NCI-H2196 (cell line): Measurements from ENCODE around the gene GPR39.
"Not testable (repeated sequence)": the region's sequence is repeated elsewhere in the genome, so short reads cannot be mapped to it uniquely, and the experiment has no call there.

Source experiments
- DNase-seq: peaks from one replicate; lab custom pipeline; 2025; ENCODE audit not compliant: unreplicated experiment; lab: John Stamatoyannopoulos, UW

GPR39 gene

DNA sequence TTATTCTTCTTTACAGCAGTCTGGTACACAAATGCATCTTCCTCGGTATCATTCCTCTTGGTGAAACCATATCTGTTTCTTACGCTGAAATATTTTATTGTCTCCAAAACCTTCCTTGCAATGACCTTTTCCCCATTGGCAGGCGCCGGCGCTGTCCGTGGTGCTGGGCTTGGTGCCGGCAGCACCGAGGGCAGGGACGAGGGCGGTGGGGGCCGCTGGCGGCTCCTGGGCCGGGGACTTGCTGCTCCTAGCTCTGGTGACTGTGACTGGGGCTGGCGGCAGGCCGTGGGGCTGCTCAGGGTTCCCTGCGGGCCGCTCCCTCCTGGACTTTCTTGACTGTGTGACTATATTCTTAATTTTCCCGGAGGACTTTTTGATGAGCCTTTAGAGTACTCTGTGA lies 72.5 kb downstream of the GPR39 start:
- DNase-seq: no peak

DNA sequence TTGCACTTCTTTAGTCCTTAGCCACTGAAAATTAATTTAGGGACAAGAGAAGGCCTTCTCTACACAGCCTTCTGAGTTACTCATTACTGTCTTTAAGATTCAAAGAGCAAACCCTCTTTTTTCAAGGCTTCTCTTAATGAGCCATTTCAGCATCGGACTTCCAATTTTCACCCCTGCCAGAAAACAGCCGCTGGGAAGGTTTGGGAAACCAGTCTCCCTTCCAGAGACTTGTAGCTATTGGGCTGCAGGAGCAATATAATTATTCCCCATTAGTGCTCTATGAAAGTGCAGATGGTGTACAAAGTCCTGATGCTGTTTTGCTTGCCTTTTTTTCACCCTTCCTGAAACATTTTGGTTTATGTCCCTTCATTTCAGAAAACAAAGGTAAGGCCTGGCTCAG lies 79.3 kb downstream of the GPR39 start:
- DNase-seq: no peak

DNA sequence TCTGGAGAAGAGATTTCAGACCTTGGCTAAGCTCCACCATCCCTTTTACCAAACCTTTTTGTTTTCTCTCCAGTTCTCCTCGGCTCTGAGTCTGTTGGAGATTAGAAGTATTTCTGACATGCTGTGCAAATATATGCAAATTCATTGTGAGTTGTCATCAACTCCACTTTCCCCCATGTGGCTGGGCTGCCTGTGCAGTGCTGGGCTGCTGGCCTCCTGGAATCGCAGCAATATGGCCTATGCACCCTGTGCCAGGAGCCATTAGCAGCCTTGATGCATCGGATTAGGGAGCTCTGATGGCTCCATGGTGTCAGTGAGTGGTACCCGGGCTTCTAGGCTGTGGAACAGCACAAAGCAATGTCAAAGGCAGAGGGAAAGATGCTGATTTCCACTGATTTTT lies 80.0 kb downstream of the GPR39 start:
- DNase-seq: no peak

DNA sequence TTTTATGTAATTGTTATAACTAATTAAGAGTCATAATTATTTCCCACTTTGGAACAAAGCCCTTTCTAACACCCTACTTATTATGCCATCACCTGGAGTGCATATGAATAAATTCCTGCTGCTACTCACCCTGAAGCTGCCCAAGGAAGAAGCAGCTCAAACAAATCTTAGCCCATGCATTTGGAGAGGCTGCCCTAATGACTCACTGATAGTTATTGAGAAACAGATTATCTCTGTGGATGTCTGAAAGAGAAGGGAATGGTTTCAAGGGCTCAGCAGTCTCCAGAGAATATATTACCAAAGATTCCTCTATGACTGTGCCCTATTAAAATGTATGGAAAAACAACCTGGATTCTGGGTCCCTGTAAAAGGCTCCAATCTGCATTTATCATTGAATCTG lies 81.0 kb downstream of the GPR39 start:
- DNase-seq: no peak

DNA sequence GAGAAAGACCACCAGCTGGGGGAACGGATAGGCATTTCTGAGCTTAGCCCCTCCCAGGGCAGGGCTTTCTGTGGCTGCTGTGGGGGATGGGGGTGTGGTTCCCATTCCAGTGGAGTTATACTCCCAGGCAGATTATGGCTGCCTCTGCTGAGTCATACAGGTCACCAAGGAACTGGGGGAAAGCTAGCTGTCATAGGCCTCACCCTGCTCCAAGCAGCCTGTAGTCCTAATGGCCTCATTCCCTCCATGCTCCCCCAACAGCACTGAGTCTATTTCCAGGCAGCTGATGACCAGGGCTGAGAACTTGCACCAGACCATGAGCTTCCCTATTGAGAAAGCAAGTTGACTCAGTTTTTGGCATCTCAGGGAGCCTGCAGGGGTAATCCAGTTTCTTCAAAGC lies 87.1 kb downstream of the GPR39 start:
- DNase-seq: no peak

DNA sequence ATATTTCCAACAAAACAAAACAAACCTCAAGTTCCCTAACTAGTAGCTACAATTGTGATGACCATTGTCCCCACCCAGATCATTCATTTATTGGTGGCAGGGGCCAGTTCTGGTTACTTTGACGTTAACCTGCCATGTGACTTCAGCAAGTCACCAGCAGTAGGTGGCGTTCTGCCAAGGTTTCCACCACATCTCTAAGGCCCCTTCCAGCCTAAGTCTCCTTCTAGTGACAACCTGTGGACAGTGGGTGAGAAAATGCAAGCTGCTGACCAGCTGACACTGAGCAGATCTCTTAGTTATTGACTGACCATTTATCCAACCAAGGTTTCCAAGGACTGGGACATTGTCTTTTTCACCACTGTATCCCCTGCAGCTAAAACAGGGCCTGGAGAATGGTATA lies 98.4 kb downstream of the GPR39 start:
- DNase-seq: no peak

DNA sequence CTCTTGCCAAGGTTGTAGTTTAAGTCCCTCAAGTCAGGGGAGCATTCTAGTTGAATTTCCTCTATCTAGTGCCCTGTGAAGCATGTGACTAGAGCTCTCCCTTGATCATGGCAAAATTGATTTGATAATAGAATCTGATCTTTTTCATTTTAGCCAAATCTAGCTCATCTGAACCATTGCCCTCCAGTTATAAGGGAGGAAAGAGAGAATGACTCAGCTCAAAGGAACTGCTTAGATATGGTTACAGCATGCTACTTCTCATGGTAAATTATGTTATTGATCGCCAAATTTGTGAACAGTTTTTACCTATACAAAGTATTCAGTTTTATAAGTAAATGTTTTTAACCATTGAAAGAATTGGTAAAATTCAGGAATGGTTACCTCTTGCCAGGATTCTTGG lies 100.8 kb downstream of the GPR39 start:
- DNase-seq: no peak

DNA sequence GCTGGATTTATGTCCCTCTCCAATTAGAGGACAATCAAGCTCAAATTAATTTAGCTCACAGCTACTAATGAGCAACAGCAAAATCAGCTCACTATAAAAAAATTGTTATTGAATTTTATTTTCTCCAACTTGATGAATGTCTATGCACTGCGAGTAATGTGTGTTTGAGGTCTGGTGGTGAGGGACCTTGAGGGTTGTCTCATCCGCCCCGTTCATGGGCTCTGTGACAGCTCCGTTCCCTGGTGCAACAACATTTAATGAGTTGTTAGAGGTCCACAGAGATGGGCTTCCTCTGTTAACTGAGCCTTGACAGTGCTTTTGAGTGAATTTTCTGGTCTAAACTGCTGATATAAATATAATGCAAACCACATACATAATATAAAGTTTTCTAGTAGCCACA lies 101.7 kb downstream of the GPR39 start:
- no peak for DNase-seq

DNA sequence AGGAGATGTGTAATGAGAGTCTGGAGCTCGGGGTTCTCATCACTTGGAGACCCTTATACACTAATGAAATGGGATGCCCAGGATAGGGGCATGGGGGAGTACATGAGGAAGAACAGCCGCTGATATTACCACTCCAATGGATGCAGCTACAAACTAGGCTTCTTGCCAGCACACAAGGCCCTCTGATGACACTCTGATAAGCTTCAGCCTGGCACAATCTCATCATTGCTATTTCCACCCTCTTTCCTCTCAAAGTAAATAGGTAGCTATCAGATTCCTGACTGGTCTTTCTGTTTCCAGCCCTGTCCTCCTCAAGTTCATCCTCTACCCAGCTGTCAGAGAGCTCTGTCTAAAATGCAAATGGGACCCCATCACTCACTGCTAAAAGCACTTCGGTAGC lies 103.0 kb downstream of the GPR39 start:
- DNase-seq: no peak

DNA sequence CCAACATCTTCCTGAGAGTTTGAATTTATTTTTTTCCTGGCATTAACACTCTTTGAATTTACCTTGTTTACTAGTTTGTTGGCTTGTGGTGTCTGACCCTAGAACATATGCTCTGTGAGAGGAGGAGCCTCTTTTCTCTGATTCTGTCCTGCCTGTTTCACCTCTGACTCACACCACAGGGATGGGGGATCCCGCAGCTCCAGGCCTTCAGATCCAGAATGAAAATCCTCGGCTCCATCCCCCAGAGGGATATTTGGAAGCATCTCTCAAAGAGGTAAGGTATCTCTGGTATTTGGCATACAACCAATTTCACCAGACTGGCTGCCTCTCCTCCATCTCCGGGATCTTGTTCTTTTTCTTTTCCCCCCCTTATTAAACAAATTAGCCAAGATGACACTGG lies 104.7 kb downstream of the GPR39 start:
- no peak for DNase-seq

DNA sequence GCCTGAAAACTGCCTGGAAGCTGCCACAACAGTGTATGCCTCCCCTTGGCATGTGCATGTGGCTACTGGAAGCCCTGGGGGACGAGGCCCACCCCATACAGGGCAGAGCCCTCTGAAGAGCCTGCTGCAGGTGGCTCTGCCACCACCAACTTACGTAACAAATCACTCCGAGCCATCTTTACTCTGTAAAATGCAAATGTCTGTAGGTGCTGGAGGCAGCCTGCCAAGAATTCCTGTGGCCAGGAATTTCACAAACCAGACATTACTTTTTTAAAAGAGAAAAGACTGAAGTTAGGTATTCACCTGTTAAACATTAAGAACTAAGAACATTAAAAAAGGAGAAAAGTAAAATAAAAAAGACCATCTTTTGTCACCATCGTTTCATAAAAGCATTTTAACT lies 106.3 kb downstream of the GPR39 start:
- DNase-seq: no peak

DNA sequence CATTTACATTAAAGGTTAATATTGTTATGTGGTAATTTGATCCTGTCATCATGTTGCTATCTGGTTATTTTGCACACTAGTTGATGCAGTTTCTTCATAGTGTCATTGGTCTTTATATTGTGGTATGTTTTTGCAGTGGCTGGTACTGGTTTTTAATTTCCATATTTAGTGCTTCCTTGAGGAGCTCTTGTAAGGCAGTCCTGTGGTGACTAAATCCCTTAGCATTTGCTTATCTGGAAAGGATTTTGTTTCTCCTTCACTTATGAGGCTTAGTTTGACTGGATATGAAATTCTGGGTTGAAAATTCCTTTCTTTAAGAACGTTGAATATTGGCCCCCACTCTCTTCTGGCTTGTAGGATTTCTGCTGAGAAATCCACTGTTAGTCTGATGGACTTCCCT lies 120.5 kb downstream of the GPR39 start:
- DNase-seq: not testable (repeated sequence)

DNA sequence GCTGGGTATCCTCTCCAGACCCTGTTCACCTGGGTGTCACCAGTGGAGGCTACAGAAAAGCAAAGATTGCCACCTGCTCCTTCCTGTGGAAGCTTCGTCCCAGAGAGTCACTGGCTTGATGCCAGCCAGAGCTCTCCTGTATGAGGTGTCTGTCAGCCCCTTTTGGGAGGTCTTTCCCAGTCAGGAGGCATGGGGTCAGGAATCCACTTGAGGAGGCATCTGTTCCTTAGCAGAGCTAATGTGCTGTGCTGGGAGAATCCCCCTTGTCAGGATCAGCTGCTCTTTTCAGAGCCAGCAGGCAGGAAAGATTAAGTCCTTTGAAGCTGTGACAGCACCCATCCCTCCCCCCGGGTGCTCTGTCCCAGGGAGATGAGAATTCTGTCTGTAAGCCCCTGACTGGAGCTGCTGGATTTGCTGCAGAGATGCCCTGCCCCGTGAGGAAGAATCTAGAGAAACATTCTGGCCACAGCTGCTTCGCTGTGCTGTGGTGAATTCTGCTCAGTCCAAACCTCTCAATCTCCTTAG lies 121.8 kb downstream of the GPR39 start:
- no peak for DNase-seq

DNA sequence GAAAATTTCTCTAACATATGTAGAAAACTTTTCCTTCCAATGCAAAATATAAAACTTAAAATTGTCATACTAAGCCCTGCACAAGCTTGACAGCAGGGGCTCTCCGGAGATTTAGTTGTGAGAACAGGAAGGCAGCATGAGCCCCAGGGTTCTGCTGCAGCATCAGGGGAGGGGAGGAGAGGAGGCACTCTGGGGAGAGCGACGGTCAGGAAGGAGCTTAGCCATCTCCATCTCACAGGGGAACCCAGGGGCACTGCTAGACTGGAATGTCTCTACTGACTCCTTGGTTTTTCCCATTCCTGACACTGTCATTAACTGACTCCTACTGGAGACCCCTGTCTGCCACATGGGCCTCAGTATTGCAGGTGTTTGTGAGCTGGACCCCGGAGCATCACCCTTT lies 123.6 kb downstream of the GPR39 start:
- no peak for DNase-seq

DNA sequence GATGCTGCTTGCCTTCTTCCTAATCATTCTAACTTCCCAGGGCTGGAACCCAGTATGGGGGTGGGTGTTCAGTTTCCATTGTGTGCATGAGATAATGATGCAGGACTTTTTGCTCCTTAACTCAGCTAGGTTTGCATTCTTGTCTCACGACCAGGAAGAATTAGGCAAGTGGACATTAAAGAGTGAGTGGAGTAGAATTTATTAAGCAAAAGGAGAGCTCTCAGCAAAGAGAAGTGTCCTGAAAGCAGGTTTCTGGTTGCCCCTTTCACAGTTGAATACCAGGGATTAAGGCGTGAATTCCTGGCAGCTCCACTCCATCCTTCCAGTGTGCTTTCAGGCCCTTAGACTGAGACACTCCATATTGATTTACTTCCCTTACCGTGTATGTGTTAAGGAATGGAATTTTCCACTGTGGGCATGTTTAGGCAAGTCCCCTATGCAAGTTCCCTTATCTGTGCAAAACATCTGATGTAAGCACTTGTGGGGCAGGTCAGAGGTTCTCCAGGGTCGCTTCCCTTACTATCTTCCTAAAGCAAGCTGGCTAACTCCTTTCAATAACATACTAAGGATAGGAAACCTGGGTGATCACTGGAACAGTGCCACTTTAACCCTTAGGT lies 126.5 kb downstream of the GPR39 start:
- no peak for DNase-seq

DNA sequence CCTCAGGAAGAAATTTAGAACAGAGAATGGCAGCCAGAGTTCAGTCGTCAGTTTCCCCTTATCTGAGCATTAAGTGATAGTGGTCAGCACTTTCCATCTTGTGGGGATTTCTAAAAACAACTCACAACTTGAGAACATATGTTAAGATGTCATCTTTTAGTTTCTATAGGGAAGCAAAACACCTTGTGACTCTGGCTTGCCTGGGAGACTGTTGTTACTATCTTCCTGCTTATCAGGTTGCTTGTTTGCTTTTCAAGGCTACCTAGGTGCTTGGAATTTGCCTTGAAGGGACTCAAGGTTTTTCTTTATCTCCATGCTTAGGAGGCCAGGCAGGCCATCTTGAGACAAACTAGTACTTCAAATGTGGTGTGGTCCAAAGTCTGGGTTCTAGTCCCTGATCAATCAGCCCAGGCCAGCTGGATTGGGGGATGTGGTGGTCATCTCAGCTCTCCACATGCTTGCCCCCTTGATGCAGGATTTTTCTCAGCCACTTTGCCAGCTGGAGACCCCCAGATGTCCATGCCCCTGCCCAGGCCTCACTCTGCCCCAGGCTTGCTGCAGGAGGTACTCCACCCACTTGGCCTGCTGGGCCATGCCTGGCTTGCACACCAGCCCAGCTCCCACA lies 127.5 kb downstream of the GPR39 start:
- DNase-seq: no peak

DNA sequence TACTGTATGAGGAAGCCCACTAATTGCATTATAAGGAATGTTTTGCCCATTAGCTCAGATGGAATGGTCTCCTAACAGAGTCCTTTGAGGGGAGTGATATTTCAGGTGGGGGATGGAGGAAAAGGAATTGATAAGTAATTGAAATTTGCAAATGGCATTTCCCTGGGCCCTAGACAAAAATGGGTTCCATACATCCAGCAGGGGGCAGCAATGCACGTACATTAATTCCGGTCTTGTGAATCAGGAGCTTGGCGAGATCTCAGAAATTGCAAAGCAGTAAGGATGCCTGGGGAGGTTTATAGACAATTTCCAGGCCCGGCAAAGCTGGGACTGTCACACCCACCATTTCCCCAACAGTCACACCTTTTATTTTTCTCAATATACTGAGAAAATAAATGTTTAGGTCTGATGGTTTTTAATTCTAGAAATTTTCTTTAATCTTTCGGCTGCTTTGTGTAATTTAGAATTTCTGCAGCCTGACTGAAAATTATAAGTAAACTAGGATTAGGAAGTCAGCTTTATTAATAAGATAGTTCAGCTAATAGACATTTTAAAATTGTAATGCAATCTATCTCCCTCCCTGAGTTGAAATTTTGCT lies 130.6 kb downstream of the GPR39 start:
- peak; percentile 87 for DNase-seq

DNA sequence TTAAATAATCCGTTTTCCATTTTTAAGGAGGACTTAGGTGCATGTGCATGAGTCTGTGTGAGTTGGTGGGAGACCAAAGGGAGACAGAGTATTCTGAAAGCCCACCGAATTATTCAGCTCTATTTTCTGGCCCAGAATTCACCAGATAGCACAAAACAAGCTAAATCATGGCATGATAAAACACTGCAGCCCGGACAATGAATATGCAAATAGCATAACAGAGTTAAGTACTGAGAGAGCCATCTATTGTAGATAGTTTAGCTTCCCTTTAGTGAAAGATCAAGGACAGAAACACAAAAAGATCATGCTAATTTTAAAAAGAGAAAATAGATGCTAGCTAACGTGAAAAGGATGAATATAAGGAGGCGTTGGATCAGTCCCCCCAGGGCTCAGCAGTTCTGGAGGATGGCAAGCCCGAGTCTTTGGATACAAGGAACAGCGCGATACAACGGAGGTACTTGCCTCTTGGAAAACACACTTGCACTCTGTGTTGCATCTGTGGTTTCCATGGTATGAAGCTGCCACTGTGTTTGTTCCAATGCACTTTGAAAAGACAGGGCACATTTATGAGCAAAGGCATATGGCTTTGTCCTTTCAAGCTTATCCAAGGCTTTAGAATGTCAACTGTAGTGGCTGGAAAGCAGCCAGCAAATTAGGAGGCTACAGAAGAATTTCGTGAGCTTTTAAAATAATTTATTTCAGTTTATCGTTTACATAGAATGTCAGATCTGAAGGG lies 133.5 kb downstream of the GPR39 start:
- DNase-seq: peak; percentile 17

DNA sequence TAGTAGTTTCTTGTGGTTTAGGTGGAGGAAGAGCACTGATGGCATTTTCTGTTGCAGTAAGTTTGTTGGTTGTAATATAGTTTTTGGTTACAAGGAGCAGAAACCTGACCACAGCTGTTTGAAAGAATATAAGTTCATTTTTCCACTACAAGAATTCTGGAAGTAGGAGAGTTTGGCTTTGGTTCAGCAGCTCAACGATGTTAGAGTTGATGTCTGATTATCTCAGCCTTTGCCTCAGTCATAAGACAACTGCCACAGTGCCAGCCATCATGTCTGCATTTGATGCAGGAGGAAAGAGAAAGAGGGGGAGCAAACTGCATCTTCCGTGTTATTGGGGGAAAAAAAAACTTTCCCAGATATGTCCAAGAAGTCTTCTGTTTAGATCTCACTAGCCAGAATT lies 134.3 kb downstream of the GPR39 start:
- DNase-seq: no peak

DNA sequence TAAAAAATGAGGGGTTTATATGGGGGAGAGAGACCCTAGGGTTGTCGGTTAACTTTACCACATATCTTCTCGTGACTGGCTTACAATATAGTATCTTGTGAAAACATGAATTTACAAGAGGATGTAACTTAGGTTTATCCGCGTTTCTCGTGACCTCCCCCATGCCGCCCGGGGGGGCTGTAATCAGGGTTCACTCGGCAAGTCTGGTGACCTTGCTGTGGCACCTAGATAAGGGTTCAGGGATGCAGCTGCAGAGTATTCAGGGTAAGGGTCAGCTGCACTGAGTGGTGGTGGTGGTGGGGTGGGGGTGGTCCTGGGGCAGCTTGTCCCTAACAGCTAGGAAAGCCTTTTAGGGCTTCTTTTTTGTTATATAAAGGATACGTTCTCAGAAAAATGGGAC lies 141.1 kb downstream of the GPR39 start:
- DNase-seq: no peak

DNA sequence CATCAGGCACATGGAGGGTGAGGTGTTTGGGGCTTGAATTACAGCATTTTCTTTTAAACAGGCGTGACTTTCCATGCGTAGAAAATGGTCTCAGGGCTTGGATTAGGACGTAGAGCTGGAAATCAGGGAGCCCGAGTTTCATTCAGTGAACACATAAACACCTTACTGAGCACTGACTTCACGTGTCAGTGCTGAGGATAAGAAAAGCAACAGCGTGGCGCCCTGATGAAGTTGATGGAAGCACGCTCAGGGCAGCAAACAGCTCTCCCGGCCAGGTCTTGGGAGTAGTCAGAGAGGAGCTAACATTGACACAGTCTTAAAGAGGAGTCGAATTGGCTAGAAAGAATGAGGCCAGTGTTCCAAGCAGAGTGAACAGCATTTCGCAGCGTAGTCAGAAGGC lies 142.7 kb downstream of the GPR39 start:
- DNase-seq: no peak

DNA sequence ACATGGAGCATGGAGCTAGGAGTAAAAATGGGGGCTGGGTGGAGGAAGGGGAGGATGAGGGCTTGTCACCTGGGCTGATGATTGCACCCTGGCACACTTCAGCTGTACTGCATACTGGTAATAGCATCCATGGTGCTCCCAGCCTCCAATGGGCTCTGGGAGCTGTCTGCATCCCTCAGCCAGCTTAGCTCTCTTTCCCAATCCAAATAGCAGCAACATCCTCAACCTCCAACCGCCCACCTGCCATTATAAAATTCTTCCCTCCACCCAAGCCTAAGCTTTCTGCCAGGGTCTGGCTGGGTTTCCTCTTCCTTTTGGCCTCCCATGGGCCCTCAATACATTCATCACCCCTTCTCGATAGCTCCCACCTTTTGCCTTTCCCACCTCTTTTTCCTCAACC lies 143.3 kb downstream of the GPR39 start:
- no peak for DNase-seq
